T-helper 2 cell treated with Interferon-gamma antibody and Interleukin-4, amounts not matched to agents 5 μg/mL and 100 μg/mL, for 36 hours (primary cell): Measurements from ENCODE around the gene NOL6.
A peak's percentile ranks its signal among the peaks of the same experiment; 100 is the strongest.
"Not testable (repeated sequence)": the region's sequence is repeated elsewhere in the genome, so short reads cannot be mapped to it uniquely, and the experiment has no call there.

Source experiments
- DNase-seq: peaks from one replicate; pipeline ENCODE4 v3.0.0; 2021; ENCODE audit warnings: low spot score
- H3K27ac Mint-ChIP-seq: one replicate; pipeline ENCODE4 v1.8.0; 2021; ENCODE audit warnings: mild to moderate bottlenecking, mixed read lengths
- H3K27me3 Mint-ChIP-seq: one replicate; pipeline ENCODE4 v1.8.0; 2021; ENCODE audit warnings: low read depth, mixed read lengths
- H3K36me3 Mint-ChIP-seq: one replicate; pipeline ENCODE4 v1.8.0; 2021; ENCODE audit warnings: low read depth, mixed read lengths
- H3K4me1 Mint-ChIP-seq: one replicate; pipeline ENCODE4 v1.8.0; 2021; ENCODE audit warnings: low read depth, mixed read lengths
- H3K4me3 Mint-ChIP-seq: one replicate; pipeline ENCODE4 v1.8.0; 2022; ENCODE audit warnings: mild to moderate bottlenecking, moderate library complexity, mixed read lengths
- H3K9me3 Mint-ChIP-seq: one replicate; pipeline ENCODE4 v1.8.0; 2021; ENCODE audit warnings: mixed read lengths

The NOL6 gene

GRCh38 chr9:33485312-33485711, 11.6 kb upstream of the NOL6 start:
- H3K9me3 Mint-ChIP-seq, H3K36me3 Mint-ChIP-seq, H3K27me3 Mint-ChIP-seq, H3K4me3 Mint-ChIP-seq, H3K4me1 Mint-ChIP-seq, H3K27ac Mint-ChIP-seq, DNase-seq: not testable (repeated sequence)

GRCh38 chr9:33480976-33481375, 7.3 kb upstream of the NOL6 start:
- H3K9me3 Mint-ChIP-seq: no peaks in the 10 kb centered on the region
- H3K4me1 Mint-ChIP-seq: no peaks in the 10 kb centered on the region
- no peaks in the 10 kb centered on the region for H3K36me3 Mint-ChIP-seq
- H3K4me3 Mint-ChIP-seq: no peak overlapping the region
- H3K27ac Mint-ChIP-seq: no peak overlapping the region
- DNase-seq: no peak
- no peaks in the 10 kb centered on the region for H3K27me3 Mint-ChIP-seq

GRCh38 chr9:33480106-33480505, 6.4 kb upstream of the NOL6 start:
- no peaks in the 10 kb centered on the region for H3K36me3 Mint-ChIP-seq
- no peak for DNase-seq
- no peaks in the 10 kb centered on the region for H3K9me3 Mint-ChIP-seq
- no peak overlapping the region for H3K4me3 Mint-ChIP-seq
- H3K27ac Mint-ChIP-seq: no peak overlapping the region
- H3K27me3 Mint-ChIP-seq: no peaks in the 10 kb centered on the region
- no peaks in the 10 kb centered on the region for H3K4me1 Mint-ChIP-seq

- no peaks in the 10 kb centered on the region for H3K27me3 Mint-ChIP-seq
- no peak overlapping the region for H3K27ac Mint-ChIP-seq
- peaks cover 6% of the 10 kb centered on the region for H3K36me3 Mint-ChIP-seq
- no peak overlapping the region for H3K4me3 Mint-ChIP-seq
- peaks cover 11% of the 10 kb centered on the region for H3K4me1 Mint-ChIP-seq
- DNase-seq: no peak
- no peaks in the 10 kb centered on the region for H3K9me3 Mint-ChIP-seq
Observed at GRCh38 chr9:33476503-33476902, 2.8 kb upstream of the NOL6 start.

GRCh38 chr9:33475357-33475756, 1.6 kb upstream of the NOL6 start:
- no peak for DNase-seq
- no peak overlapping the region for H3K4me3 Mint-ChIP-seq
- H3K9me3 Mint-ChIP-seq: no peaks in the 10 kb centered on the region
- peaks cover 14% of the 10 kb centered on the region for H3K4me1 Mint-ChIP-seq
- peaks cover 10% of the 10 kb centered on the region for H3K36me3 Mint-ChIP-seq
- H3K27ac Mint-ChIP-seq: no peak overlapping the region
- H3K27me3 Mint-ChIP-seq: no peaks in the 10 kb centered on the region

GRCh38 chr9:33472881-33473615, 676 bp downstream of the NOL6 start:
- no peak for DNase-seq
- Mint-ChIP-seq H3K36me3 (peaks cover 23% of the 10 kb centered on the region), H3K27me3 (no peaks in the 10 kb centered on the region), H3K4me3 (peak overlapping the region; percentile 94), H3K4me1 (peaks cover 15% of the 10 kb centered on the region), H3K9me3 (no peaks in the 10 kb centered on the region), H3K27ac (peak overlapping the region; percentile 91)

- H3K4me3 Mint-ChIP-seq: peak overlapping the region; percentile 94
- H3K27ac Mint-ChIP-seq: no peak overlapping the region
Observed at GRCh38 chr9:33472171-33472880, 1.4 kb downstream of the NOL6 start.

GRCh38 chr9:33471361-33471760, 2.4 kb downstream of the NOL6 start:
- H3K27ac Mint-ChIP-seq: no peak overlapping the region
- H3K9me3 Mint-ChIP-seq: no peaks in the 10 kb centered on the region
- H3K4me1 Mint-ChIP-seq: peaks cover 15% of the 10 kb centered on the region
- no peak overlapping the region for H3K4me3 Mint-ChIP-seq
- DNase-seq: no peak
- no peaks in the 10 kb centered on the region for H3K27me3 Mint-ChIP-seq
- H3K36me3 Mint-ChIP-seq: peaks cover 29% of the 10 kb centered on the region

More at GRCh38 chr9:33472171-33472880, 1.4 kb downstream of the NOL6 start:
- Mint-ChIP-seq H3K27me3 (no peaks in the 10 kb centered on the region), H3K9me3 (no peaks in the 10 kb centered on the region), H3K36me3 (peaks cover 27% of the 10 kb centered on the region), H3K4me1 (peaks cover 15% of the 10 kb centered on the region)
- no peak for DNase-seq

- Mint-ChIP-seq H3K9me3 (no peaks in the 10 kb centered on the region), H3K4me3 (no peak overlapping the region), H3K36me3 (peaks cover 36% of the 10 kb centered on the region), H3K27me3 (no peaks in the 10 kb centered on the region), H3K27ac (no peak overlapping the region), H3K4me1 (peaks cover 15% of the 10 kb centered on the region)
- no peak for DNase-seq
Observed at GRCh38 chr9:33469891-33470290, 3.8 kb downstream of the NOL6 start.

- DNase-seq: no peak
- H3K9me3 Mint-ChIP-seq: no peaks in the 10 kb centered on the region
- H3K4me3 Mint-ChIP-seq: no peak overlapping the region
- no peak overlapping the region for H3K27ac Mint-ChIP-seq
- H3K36me3 Mint-ChIP-seq: peaks cover 38% of the 10 kb centered on the region
- H3K4me1 Mint-ChIP-seq: peaks cover 15% of the 10 kb centered on the region
- H3K27me3 Mint-ChIP-seq: no peaks in the 10 kb centered on the region
Observed at GRCh38 chr9:33468797-33469621, 4.7 kb downstream of the NOL6 start.

GRCh38 chr9:33468215-33468730, 5.5 kb downstream of the NOL6 start:
- peaks cover 43% of the 10 kb centered on the region for H3K36me3 Mint-ChIP-seq

GRCh38 chr9:33467526-33467925, 6.2 kb downstream of the NOL6 start:
- peaks cover 48% of the 10 kb centered on the region for H3K36me3 Mint-ChIP-seq
- peaks cover 12% of the 10 kb centered on the region for H3K4me1 Mint-ChIP-seq
- no peak for DNase-seq
- no peak overlapping the region for H3K27ac Mint-ChIP-seq
- no peak overlapping the region for H3K4me3 Mint-ChIP-seq
- H3K9me3 Mint-ChIP-seq: no peaks in the 10 kb centered on the region
- no peaks in the 10 kb centered on the region for H3K27me3 Mint-ChIP-seq

More at GRCh38 chr9:33468215-33468730, 5.5 kb downstream of the NOL6 start:
- Mint-ChIP-seq H3K27me3 (no peaks in the 10 kb centered on the region), H3K9me3 (no peaks in the 10 kb centered on the region), H3K27ac (peak overlapping the region; percentile 15), H3K4me1 (peaks cover 15% of the 10 kb centered on the region), H3K4me3 (no peak overlapping the region)
- no peak for DNase-seq

- H3K36me3 Mint-ChIP-seq: peaks cover 48% of the 10 kb centered on the region
- H3K4me3 Mint-ChIP-seq: no peak overlapping the region
- H3K4me1 Mint-ChIP-seq: peaks cover 6% of the 10 kb centered on the region
- peak; percentile 55 for DNase-seq
- no peaks in the 10 kb centered on the region for H3K27me3 Mint-ChIP-seq
- no peaks in the 10 kb centered on the region for H3K9me3 Mint-ChIP-seq
- H3K27ac Mint-ChIP-seq: no peak overlapping the region
Observed at GRCh38 chr9:33466565-33467495, 6.9 kb downstream of the NOL6 start.
